Retinal pigment epithelial cell (primary cell): ENCODE measurements around the gene ITPK1.

Source experiments
- DNase-seq: peaks from one replicate; pipeline ENCODE4 v3.0.0-alpha.2; 2010; ENCODE audit warnings: low read depth
- H3K4me3 ChIP-seq: 2 replicates; pipeline ENCODE4 v1.5.1; 2011; ENCODE audit warnings: mild to moderate bottlenecking, low read length, control low read depth, moderate library complexity
- TF ChIP-seq, protein P1 (sequence below): conservative IDR thresholded peaks from 2 replicates; pipeline ENCODE4 v1.5.1; 2011; ENCODE audit warnings: low read depth, low read length, control low read depth, inconsistent platforms

ITPK1 gene

GRCh38 chr14:93155667-93156066 is 39.9 kb upstream of the ITPK1 start:
- TF ChIP-seq, protein P1, sequence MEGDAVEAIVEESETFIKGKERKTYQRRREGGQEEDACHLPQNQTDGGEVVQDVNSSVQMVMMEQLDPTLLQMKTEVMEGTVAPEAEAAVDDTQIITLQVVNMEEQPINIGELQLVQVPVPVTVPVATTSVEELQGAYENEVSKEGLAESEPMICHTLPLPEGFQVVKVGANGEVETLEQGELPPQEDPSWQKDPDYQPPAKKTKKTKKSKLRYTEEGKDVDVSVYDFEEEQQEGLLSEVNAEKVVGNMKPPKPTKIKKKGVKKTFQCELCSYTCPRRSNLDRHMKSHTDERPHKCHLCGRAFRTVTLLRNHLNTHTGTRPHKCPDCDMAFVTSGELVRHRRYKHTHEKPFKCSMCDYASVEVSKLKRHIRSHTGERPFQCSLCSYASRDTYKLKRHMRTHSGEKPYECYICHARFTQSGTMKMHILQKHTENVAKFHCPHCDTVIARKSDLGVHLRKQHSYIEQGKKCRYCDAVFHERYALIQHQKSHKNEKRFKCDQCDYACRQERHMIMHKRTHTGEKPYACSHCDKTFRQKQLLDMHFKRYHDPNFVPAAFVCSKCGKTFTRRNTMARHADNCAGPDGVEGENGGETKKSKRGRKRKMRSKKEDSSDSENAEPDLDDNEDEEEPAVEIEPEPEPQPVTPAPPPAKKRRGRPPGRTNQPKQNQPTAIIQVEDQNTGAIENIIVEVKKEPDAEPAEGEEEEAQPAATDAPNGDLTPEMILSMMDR = no peak
- H3K4me3 ChIP-seq = no peak overlapping the region
- DNase-seq = no peak

- TF ChIP-seq, protein P1 = no peak
- no peak for DNase-seq
- no peak overlapping the region for H3K4me3 ChIP-seq
Measured at GRCh38 chr14:93153121-93153520, 37.4 kb upstream of the ITPK1 start.

- TF ChIP-seq, protein P1 = no peak
- no peak for DNase-seq
- H3K4me3 ChIP-seq = no peak overlapping the region
Measured at GRCh38 chr14:93150227-93151208, 34.8 kb upstream of the ITPK1 start.

DNA sequence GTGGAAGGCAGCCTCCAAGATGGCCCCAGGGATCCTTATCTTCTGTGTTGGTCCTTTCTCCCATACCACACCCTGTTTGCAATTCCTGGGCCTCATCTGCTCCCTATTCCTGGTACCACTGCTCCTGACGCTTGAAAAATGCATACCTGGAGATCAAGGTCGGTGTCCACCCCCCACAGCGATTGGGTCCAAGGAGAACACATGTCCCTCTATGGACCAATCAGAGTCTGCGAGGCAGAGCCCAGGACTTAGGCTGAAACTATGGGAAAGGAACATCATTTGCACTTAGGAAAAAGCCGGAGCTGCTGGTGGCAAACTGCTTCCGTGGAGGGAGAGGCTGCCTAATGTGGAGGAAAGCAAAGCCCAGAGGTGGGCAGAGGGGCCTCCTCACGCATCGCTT is 33.3 kb upstream of the ITPK1 start:
- no peak for DNase-seq
- TF ChIP-seq, protein P1 = no peak
- no peak overlapping the region for H3K4me3 ChIP-seq

DNA sequence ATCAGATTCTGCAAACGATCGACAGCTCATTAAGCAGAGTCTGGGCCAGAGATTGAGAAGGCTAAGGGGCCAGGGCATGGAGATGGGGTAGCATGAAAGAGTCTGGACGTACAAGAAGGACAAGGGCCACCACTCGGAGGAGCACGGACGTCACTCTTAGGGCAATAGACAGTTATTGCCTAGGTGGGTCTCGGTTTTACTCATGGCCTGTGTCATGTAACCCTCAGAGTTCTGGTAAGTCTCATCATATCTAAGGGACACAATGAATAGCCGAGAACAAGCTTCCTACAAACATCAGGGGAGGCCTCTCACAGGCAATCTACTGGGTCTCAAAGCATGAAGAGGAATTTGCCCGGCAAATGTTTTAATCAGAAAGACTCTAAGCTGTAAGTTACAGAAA is 30.4 kb upstream of the ITPK1 start:
- DNase-seq = no peak
- TF ChIP-seq, protein P1 = no peak
- H3K4me3 ChIP-seq = no peak overlapping the region

DNA sequence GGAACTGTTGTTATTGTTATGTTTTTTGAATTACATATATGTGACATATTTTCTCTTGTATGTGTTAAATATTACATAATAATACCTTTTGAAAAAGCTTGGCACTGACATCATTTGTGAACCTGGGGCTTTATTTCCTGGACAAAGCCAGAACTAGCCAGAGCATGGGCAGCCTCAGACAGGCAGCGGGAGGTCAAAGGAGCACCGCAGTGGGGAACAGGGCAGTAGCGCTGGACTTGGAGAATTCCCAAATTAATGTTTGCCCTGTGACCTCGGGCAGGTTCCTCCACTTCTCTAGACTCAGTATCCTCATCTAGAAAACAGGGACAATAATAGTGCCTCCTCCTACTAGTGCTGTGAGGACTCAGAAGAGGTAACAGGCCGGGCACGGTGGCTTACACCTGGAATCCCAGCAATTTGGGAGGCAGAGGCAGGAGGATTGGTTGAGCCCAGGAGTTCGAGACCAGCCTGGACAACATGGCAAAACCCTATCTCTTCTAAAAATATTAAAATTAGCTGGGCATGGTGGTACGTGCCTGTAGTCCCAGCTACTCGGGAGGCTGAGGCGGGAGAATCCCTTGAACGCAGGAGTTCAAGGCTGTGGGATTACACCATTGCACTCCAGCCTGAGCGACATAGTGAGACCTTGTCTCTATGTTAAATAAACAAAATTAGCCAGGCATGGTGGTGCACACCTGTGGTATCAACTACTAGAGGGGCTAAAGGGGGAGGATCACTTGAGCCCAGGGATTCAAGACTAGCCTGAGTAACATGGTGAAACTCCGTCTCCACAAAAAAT is 27.3 kb upstream of the ITPK1 start:
- no peak overlapping the region for H3K4me3 ChIP-seq
- no peak for DNase-seq
- TF ChIP-seq, protein P1 = no peak
